HEK293 (cell line): ENCODE data around the gene ZNF184.

Source experiments
- CTCF ChIA-PET: fragments of 350-600 bp; formaldehyde crosslinking; extraction: SDS; loops from one replicate; lab custom pipeline; 2021; ENCODE audit warnings: antibody characterized with exemption; lab: Yijun Ruan, JAX
- POLR2A ChIA-PET: fragments of 300-600 bp; formaldehyde crosslinking; extraction: SDS; loops from one replicate; lab custom pipeline; 2020; ENCODE audit warnings: antibody characterized with exemption, inconsistent platforms; lab: Yijun Ruan, JAX
- H3K27ac ChIP-seq: fragments of 200-500 bp; sonication (Bioruptor generic); 2 replicates; pipeline ENCODE4 v1.5.1; 2014; ENCODE audit warnings: low read depth, low read length, control low read depth, inconsistent platforms; ENCODE audit errors: extremely low read depth
- H3K36me3 ChIP-seq, 2 experiments: fragments of 200-500 bp in 1 of 2; sonication (Bioruptor generic) in 1 of 2; 1 replicate in 1 of 2; 2 replicates in 1 of 2; pipeline ENCODE4 v1.5.1; 2014 to 2017; ENCODE audit warnings: inconsistent platforms in 2 of 2, low read length in 2 of 2; ENCODE audit not compliant: control insufficient read depth in 2 of 2, insufficient read depth in 1 of 2
- H3K4me1 ChIP-seq: fragments of 200-500 bp; sonication (Bioruptor generic); 2 replicates; pipeline ENCODE4 v1.5.1; 2014; ENCODE audit warnings: mild to moderate bottlenecking, low read length, inconsistent platforms; ENCODE audit not compliant: control insufficient read depth, insufficient read depth
- H3K4me3 ChIP-seq: 2 replicates; pipeline ENCODE4 v1.5.1; 2011; ENCODE audit warnings: low read depth, mild to moderate bottlenecking, control low read depth, low read length, moderate library complexity
- H3K9me3 ChIP-seq: fragments of 200-500 bp; sonication (Bioruptor generic); 2 replicates; pipeline ENCODE4 v1.5.1; 2014; ENCODE audit warnings: low read depth, low read length, inconsistent platforms; ENCODE audit not compliant: control insufficient read depth, insufficient read depth
- KLF16 ChIP-seq: fragments of 450-650 bp; formaldehyde crosslinking; IDR thresholded peaks from 2 replicates; pipeline ENCODE4 v1.5.1; 2017; ENCODE audit warnings: missing biosample characterization, missing genetic modification characterization
- PRDM1 ChIP-seq: fragments of 450-650 bp; formaldehyde crosslinking; IDR thresholded peaks from 2 replicates; pipeline ENCODE4; 2016; ENCODE audit warnings: missing biosample characterization, missing genetic modification characterization
- ZNF112 ChIP-seq: fragments of 450-650 bp; formaldehyde crosslinking; IDR thresholded peaks from 2 replicates; pipeline ENCODE4 v1.5.0; 2017; ENCODE audit warnings: missing biosample characterization, missing genetic modification characterization
- ZNF169 ChIP-seq: fragments of 450-650 bp; formaldehyde crosslinking; IDR thresholded peaks from 2 replicates; pipeline ENCODE4 v1.5.1; 2016; ENCODE audit warnings: missing biosample characterization, missing genetic modification characterization
- ZNF174 ChIP-seq: fragments of 450-650 bp; formaldehyde crosslinking; IDR thresholded peaks from 2 replicates; pipeline ENCODE4 v1.5.0; 2017; ENCODE audit warnings: missing biosample characterization, mild to moderate bottlenecking, missing genetic modification characterization
- ZNF239 ChIP-seq: fragments of 450-650 bp; formaldehyde crosslinking; IDR thresholded peaks from 2 replicates; pipeline ENCODE4 v1.5.1; 2016; ENCODE audit warnings: missing biosample characterization, missing genetic modification characterization
- ZNF426 ChIP-seq: fragments of 450-650 bp; formaldehyde crosslinking; IDR thresholded peaks from 2 replicates; pipeline ENCODE4 v1.5.1; 2017; ENCODE audit warnings: missing biosample characterization, missing genetic modification characterization, mild to moderate bottlenecking, inconsistent platforms, moderate library complexity
- ZNF473 ChIP-seq: fragments of 450-650 bp; formaldehyde crosslinking; IDR thresholded peaks from 2 replicates; pipeline ENCODE4 v1.5.1; 2017; ENCODE audit warnings: missing biosample characterization, missing genetic modification characterization
- ZNF529 ChIP-seq: fragments of 450-650 bp; formaldehyde crosslinking; IDR thresholded peaks from 2 replicates; pipeline ENCODE4 v1.5.1; 2017; ENCODE audit warnings: missing genetic modification characterization, missing biosample characterization; ENCODE audit not compliant: insufficient replicate concordance
- TF ChIP-seq, protein P1 (sequence below): fragments of 450-650 bp; formaldehyde crosslinking; IDR thresholded peaks from 2 replicates; pipeline ENCODE4 v1.5.1; 2016; ENCODE audit warnings: missing biosample characterization, missing genetic modification characterization
- TF ChIP-seq, protein P2 (sequence below): fragments of 450-650 bp; formaldehyde crosslinking; IDR thresholded peaks from 2 replicates; pipeline ENCODE4 v1.5.1; 2016; ENCODE audit warnings: missing biosample characterization, missing genetic modification characterization, low read depth
- TF ChIP-seq, protein P3 (sequence below): sonication (generic); formaldehyde crosslinking; IDR thresholded peaks from 2 replicates; pipeline ENCODE4 v1.8.1; 2022; ENCODE audit warnings: mild to moderate bottlenecking, moderate library complexity, missing genetic modification reagents
- TF ChIP-seq, protein P4 (sequence below): fragments of 450-650 bp; formaldehyde crosslinking; IDR thresholded peaks from 2 replicates; pipeline ENCODE4 v1.5.1; 2016; ENCODE audit warnings: missing biosample characterization, missing genetic modification characterization, borderline replicate concordance
- TF ChIP-seq, protein P5 (sequence below): fragments of 450-650 bp; formaldehyde crosslinking; IDR thresholded peaks from 2 replicates; pipeline ENCODE4 v1.5.1; 2016; ENCODE audit warnings: missing biosample characterization, missing genetic modification characterization

ZNF184 gene

DNA sequence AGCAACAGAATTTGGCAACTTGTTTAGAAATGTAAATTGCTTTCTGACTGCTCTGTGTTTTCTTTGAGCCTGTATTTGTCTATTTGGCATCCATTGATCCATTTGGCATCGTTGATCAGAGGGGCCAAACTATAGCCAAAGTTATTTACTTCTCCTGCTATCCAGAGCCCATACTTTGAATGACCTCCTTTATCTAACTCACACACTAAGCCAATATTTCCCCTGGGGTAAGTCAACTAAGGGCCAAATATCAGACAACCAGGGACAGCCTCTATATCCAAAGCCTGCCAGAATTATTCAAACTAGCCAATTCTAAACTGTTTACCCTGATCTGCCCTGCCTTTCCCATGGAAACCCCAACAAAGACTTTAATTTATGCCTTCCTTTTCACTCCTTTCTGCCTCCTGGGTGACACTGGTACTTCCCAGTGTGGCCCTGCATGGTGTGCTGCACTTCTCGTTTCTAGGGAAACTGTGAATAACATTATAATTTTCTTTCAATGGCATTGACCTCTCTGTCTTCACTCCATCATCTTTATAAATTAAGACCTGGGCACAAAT is 19.8 kb upstream of the ZNF184 start:
- H3K4me3 ChIP-seq, result no peak overlapping the region
- no peak overlapping the region for H3K27ac ChIP-seq
- H3K4me1 ChIP-seq, result peaks cover 2% of the 10 kb centered on the region; the same call in 1 of the 2 replicates
- H3K36me3 ChIP-seq, result no peaks in the 10 kb centered on the region
- ChIA-PET CTCF (no interaction called here), POLR2A (interaction anchor here (0.7 kb wide), 1 partner anchor 160 kb away, joined by 3 read pairs; no protein-coding TSS in a partner anchor)
- TF ChIP-seq ZNF112 (tag by site-specific recombination) (no peak), ZNF174 (tag by site-specific recombination) (no peak), PRDM1 (no peak), ZNF169 (tag by site-specific recombination) (no peak), ZNF529 (no peak), ZNF473 (no peak), ZNF426 (tag by site-specific recombination) (no peak), ZNF239 (tag by site-specific recombination) (no peak), KLF16 (tag by site-specific recombination) (no peak)
- TF ChIP-seq, protein P1, sequence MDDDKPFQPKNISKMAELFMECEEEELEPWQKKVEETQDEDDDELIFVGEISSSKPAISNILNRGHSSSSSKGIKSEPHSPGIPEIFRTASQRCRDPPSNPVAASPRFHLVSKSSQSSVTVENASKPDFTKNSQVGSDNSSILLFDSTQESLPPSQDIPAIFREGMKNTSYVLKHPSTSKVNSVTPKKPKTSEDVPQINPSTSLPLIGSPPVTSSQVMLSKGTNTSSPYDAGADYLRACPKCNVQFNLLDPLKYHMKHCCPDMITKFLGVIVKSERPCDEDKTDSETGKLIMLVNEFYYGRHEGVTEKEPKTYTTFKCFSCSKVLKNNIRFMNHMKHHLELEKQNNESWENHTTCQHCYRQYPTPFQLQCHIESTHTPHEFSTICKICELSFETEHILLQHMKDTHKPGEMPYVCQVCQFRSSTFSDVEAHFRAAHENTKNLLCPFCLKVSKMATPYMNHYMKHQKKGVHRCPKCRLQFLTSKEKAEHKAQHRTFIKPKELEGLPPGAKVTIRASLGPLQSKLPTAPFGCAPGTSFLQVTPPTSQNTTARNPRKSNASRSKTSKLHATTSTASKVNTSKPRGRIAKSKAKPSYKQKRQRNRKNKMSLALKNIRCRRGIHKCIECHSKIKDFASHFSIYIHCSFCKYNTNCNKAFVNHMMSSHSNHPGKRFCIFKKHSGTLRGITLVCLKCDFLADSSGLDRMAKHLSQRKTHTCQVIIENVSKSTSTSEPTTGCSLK, result no peak
- TF ChIP-seq, protein P2, sequence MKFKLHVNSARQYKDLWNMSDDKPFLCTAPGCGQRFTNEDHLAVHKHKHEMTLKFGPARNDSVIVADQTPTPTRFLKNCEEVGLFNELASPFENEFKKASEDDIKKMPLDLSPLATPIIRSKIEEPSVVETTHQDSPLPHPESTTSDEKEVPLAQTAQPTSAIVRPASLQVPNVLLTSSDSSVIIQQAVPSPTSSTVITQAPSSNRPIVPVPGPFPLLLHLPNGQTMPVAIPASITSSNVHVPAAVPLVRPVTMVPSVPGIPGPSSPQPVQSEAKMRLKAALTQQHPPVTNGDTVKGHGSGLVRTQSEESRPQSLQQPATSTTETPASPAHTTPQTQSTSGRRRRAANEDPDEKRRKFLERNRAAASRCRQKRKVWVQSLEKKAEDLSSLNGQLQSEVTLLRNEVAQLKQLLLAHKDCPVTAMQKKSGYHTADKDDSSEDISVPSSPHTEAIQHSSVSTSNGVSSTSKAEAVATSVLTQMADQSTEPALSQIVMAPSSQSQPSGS (tag by site-specific recombination), result no peak
- TF ChIP-seq, protein P3, sequence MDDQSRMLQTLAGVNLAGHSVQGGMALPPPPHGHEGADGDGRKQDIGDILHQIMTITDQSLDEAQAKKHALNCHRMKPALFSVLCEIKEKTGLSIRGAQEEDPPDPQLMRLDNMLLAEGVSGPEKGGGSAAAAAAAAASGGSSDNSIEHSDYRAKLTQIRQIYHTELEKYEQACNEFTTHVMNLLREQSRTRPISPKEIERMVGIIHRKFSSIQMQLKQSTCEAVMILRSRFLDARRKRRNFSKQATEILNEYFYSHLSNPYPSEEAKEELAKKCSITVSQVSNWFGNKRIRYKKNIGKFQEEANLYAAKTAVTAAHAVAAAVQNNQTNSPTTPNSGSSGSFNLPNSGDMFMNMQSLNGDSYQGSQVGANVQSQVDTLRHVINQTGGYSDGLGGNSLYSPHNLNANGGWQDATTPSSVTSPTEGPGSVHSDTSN, result no peak
- TF ChIP-seq, protein P4, sequence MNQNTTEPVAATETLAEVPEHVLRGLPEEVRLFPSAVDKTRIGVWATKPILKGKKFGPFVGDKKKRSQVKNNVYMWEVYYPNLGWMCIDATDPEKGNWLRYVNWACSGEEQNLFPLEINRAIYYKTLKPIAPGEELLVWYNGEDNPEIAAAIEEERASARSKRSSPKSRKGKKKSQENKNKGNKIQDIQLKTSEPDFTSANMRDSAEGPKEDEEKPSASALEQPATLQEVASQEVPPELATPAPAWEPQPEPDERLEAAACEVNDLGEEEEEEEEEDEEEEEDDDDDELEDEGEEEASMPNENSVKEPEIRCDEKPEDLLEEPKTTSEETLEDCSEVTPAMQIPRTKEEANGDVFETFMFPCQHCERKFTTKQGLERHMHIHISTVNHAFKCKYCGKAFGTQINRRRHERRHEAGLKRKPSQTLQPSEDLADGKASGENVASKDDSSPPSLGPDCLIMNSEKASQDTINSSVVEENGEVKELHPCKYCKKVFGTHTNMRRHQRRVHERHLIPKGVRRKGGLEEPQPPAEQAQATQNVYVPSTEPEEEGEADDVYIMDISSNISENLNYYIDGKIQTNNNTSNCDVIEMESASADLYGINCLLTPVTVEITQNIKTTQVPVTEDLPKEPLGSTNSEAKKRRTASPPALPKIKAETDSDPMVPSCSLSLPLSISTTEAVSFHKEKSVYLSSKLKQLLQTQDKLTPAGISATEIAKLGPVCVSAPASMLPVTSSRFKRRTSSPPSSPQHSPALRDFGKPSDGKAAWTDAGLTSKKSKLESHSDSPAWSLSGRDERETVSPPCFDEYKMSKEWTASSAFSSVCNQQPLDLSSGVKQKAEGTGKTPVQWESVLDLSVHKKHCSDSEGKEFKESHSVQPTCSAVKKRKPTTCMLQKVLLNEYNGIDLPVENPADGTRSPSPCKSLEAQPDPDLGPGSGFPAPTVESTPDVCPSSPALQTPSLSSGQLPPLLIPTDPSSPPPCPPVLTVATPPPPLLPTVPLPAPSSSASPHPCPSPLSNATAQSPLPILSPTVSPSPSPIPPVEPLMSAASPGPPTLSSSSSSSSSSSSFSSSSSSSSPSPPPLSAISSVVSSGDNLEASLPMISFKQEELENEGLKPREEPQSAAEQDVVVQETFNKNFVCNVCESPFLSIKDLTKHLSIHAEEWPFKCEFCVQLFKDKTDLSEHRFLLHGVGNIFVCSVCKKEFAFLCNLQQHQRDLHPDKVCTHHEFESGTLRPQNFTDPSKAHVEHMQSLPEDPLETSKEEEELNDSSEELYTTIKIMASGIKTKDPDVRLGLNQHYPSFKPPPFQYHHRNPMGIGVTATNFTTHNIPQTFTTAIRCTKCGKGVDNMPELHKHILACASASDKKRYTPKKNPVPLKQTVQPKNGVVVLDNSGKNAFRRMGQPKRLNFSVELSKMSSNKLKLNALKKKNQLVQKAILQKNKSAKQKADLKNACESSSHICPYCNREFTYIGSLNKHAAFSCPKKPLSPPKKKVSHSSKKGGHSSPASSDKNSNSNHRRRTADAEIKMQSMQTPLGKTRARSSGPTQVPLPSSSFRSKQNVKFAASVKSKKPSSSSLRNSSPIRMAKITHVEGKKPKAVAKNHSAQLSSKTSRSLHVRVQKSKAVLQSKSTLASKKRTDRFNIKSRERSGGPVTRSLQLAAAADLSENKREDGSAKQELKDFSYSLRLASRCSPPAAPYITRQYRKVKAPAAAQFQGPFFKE (tag by site-specific recombination), result no peak
- TF ChIP-seq, protein P5, sequence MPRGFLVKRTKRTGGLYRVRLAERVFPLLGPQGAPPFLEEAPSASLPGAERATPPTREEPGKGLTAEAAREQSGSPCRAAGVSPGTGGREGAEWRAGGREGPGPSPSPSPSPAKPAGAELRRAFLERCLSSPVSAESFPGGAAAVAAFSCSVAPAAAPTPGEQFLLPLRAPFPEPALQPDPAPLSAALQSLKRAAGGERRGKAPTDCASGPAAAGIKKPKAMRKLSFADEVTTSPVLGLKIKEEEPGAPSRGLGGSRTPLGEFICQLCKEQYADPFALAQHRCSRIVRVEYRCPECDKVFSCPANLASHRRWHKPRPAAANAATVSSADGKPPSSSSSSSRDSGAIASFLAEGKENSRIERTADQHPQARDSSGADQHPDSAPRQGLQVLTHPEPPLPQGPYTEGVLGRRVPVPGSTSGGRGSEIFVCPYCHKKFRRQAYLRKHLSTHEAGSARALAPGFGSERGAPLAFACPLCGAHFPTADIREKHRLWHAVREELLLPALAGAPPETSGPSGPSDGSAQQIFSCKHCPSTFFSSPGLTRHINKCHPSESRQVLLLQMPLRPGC, result no peak
- TF ChIP-seq, all 188 proteins: peak for 0
- no peaks in the 10 kb centered on the region for H3K9me3 ChIP-seq
